H9 (cell line): ENCODE results near the gene LTB4R. TPM values are rescaled to one million over a fixed set of nuclear protein-coding genes. Genes with fewer than 3 reads are reported as not detected.

Source experiments
- DNase-seq: peaks from one replicate; pipeline ENCODE4 v3.0.0-alpha.2; 2017
- H2AFZ ChIP-seq: one replicate; pipeline ENCODE4 v1.6.1; 2013; ENCODE audit warnings: mild to moderate bottlenecking, low read length, control low read depth, moderate library complexity
- H2AK5ac ChIP-seq: 2 replicates; pipeline ENCODE4 v1.6.1; 2013; ENCODE audit warnings: low read length, control low read depth, mixed read lengths; ENCODE audit not compliant: insufficient read length
- H2BK120ac ChIP-seq: one replicate; pipeline ENCODE4 v1.6.1; 2013; ENCODE audit warnings: low read depth, mild to moderate bottlenecking, low read length, control low read depth, inconsistent platforms; ENCODE audit not compliant: poor library complexity, severe bottlenecking
- H2BK12ac ChIP-seq: 2 replicates; pipeline ENCODE4 v1.6.1; 2013; ENCODE audit warnings: low read length, control low read depth, mixed read lengths, low read depth; ENCODE audit not compliant: insufficient read length
- H2BK15ac ChIP-seq: 2 replicates; pipeline ENCODE4 v1.6.1; 2013; ENCODE audit warnings: low read depth, low read length, control low read depth
- H2BK20ac ChIP-seq: one replicate; pipeline ENCODE4 v1.6.1; 2013; ENCODE audit warnings: low read depth, mild to moderate bottlenecking, low read length, control low read depth, inconsistent platforms; ENCODE audit not compliant: poor library complexity, severe bottlenecking
- H2BK5ac ChIP-seq: 2 replicates; pipeline ENCODE4 v1.6.1; 2013; ENCODE audit warnings: low read length, control low read depth, mixed read lengths; ENCODE audit not compliant: insufficient read length
- H3K14ac ChIP-seq: 2 replicates; pipeline ENCODE4 v1.6.1; 2013; ENCODE audit warnings: low read length, control low read depth; ENCODE audit not compliant: insufficient read depth
- H3K18ac ChIP-seq: 2 replicates; pipeline ENCODE4 v1.6.1; 2013; ENCODE audit warnings: low read depth, mild to moderate bottlenecking, mixed read lengths, low read length, control low read depth; ENCODE audit not compliant: insufficient read length
- H3K23ac ChIP-seq: 2 replicates; pipeline ENCODE4 v1.6.1; 2013; ENCODE audit warnings: low read length, control low read depth, mixed read lengths, low read depth; ENCODE audit not compliant: insufficient read length
- H3K23me2 ChIP-seq: 2 replicates; pipeline ENCODE4 v1.6.1; 2013; ENCODE audit warnings: low read depth, mild to moderate bottlenecking, mixed read lengths, low read length, control low read depth; ENCODE audit not compliant: insufficient read length, poor library complexity, severe bottlenecking
- H3K27ac ChIP-seq: 2 replicates; pipeline ENCODE4 v1.5.1; 2013; ENCODE audit warnings: low read length, control low read depth, mixed read lengths, low read depth; ENCODE audit not compliant: insufficient read length
- H3K27me3 ChIP-seq: 2 replicates; pipeline ENCODE4 v1.6.1; 2013; ENCODE audit warnings: low read length, control low read depth, inconsistent platforms; ENCODE audit not compliant: insufficient read depth
- H3K4ac ChIP-seq: 2 replicates; pipeline ENCODE4 v1.6.1; 2013; ENCODE audit warnings: low read depth, mild to moderate bottlenecking, control low read depth, inconsistent platforms, low read length, moderate library complexity
- H3K4me1 ChIP-seq: 2 replicates; pipeline ENCODE4 v1.6.1; 2013; ENCODE audit warnings: low read length, control low read depth, inconsistent platforms; ENCODE audit not compliant: insufficient read depth
- H3K4me2 ChIP-seq: 2 replicates; pipeline ENCODE4 v1.6.1; 2013; ENCODE audit warnings: low read length, control low read depth, mixed read lengths; ENCODE audit not compliant: insufficient read length, insufficient read depth
- H3K56ac ChIP-seq: 2 replicates; pipeline ENCODE4 v1.6.1; 2013; ENCODE audit warnings: low read depth, mild to moderate bottlenecking, mixed read lengths, low read length, control low read depth; ENCODE audit not compliant: insufficient read length
- H3K79me1 ChIP-seq: 2 replicates; pipeline ENCODE4 v1.6.1; 2013; ENCODE audit warnings: low read depth, mild to moderate bottlenecking, moderate library complexity, low read length, control low read depth, inconsistent platforms; ENCODE audit not compliant: insufficient read depth, poor library complexity, severe bottlenecking
- H3K79me2 ChIP-seq: 2 replicates; pipeline ENCODE4 v1.6.1; 2013; ENCODE audit warnings: low read length, control low read depth, inconsistent platforms; ENCODE audit not compliant: insufficient read depth
- H3K9ac ChIP-seq: 2 replicates; pipeline ENCODE4 v1.6.1; 2013; ENCODE audit warnings: low read length, control low read depth, mixed read lengths; ENCODE audit not compliant: insufficient read length; ENCODE audit errors: extremely low read depth
- H3K9me3 ChIP-seq: one replicate; pipeline ENCODE4 v1.6.1; 2013; ENCODE audit warnings: low read depth, low read length, inconsistent platforms; ENCODE audit not compliant: control insufficient read depth
- H3T11ph ChIP-seq: one replicate; pipeline ENCODE4 v1.6.1; 2013; ENCODE audit warnings: mild to moderate bottlenecking, low read length, control low read depth, inconsistent platforms
- H4K20me1 ChIP-seq: one replicate; pipeline ENCODE4 v1.6.1; 2013; ENCODE audit not compliant: control insufficient read depth, insufficient read length, insufficient read depth
- H4K5ac ChIP-seq: 2 replicates; pipeline ENCODE4 v1.6.1; 2013; ENCODE audit warnings: low read depth, mild to moderate bottlenecking, mixed read lengths, low read length, control low read depth; ENCODE audit not compliant: insufficient read length
- H4K8ac ChIP-seq: replicated peaks from 2 replicates; pipeline ENCODE4 v1.6.1; 2013; ENCODE audit warnings: low read length, control low read depth, mixed read lengths, low read depth; ENCODE audit not compliant: insufficient read length
- H4K91ac ChIP-seq: 2 replicates; pipeline ENCODE4 v1.6.1; 2013; ENCODE audit warnings: low read depth, mild to moderate bottlenecking, moderate library complexity, mixed read lengths, low read length, control low read depth; ENCODE audit not compliant: insufficient read length
- H3K27ac Mint-ChIP-seq, 3 experiments: 2 replicates in 2 of 3; 3 replicates in 1 of 3; pipeline ENCODE4 v1.8.0; 2020 to 2021; ENCODE audit warnings: mixed read lengths in 3 of 3, mild to moderate bottlenecking in 1 of 3, moderate library complexity in 1 of 3
- H3K27me3 Mint-ChIP-seq: 2 replicates; pipeline ENCODE4 v1.8.0; 2021; ENCODE audit warnings: low read depth, mild to moderate bottlenecking, moderate library complexity, mixed read lengths
- H3K36me3 Mint-ChIP-seq, 3 experiments: 2 replicates in 2 of 3; 3 replicates in 1 of 3; pipeline ENCODE4 v1.8.0; 2020 to 2021; ENCODE audit warnings: low read depth in 3 of 3, mixed read lengths in 3 of 3; ENCODE audit not compliant: insufficient read depth in 1 of 3
- H3K4me1 Mint-ChIP-seq, 2 experiments: 2 replicates each; pipeline ENCODE4 v1.8.0; 2020; ENCODE audit warnings: mixed read lengths in 2 of 2
- H3K4me3 Mint-ChIP-seq, 2 experiments: 2 replicates in 1 of 2; 3 replicates in 1 of 2; pipeline ENCODE4 v1.8.0; 2020 to 2021; ENCODE audit warnings: mild to moderate bottlenecking in 2 of 2, mixed read lengths in 2 of 2, moderate library complexity in 1 of 2
- H3K9me3 Mint-ChIP-seq, 2 experiments: 2 replicates in 1 of 2; 3 replicates in 1 of 2; pipeline ENCODE4 v1.8.0; 2020; ENCODE audit warnings: mild to moderate bottlenecking in 2 of 2, mixed read lengths in 2 of 2, moderate library complexity in 1 of 2
- WGBS: extraction: QIAGEN DNeasy Blood & Tissue Kit; methylation state at CpG from one replicate; pipeline ENCODE4 v1.1.7; 2013; ENCODE audit warnings: missing lambda C conversion rate, low lambda C conversion rate, mixed read lengths; ENCODE audit not compliant: insufficient read length; ENCODE audit errors: extremely low coverage; 5-methylcytosine and 5-hydroxymethylcytosine counted together
- total RNA-seq: library from RNA; stranded (reverse); gene quantifications from 2 replicates; pipeline ENCODE4 v1.2.1, GENCODE V29; 2021
- TF ChIP-seq, protein P1 (sequence below): fragments of 200-600 bp; sonication (generic); conservative IDR thresholded peaks from 3 replicates; pipeline ENCODE4 v1.8.0; 2021; ENCODE audit warnings: antibody characterized with exemption, mild to moderate bottlenecking

Gene LTB4R
- total RNA-seq, 1 experiment from 2014 or later = 8.9 TPM

DNA sequence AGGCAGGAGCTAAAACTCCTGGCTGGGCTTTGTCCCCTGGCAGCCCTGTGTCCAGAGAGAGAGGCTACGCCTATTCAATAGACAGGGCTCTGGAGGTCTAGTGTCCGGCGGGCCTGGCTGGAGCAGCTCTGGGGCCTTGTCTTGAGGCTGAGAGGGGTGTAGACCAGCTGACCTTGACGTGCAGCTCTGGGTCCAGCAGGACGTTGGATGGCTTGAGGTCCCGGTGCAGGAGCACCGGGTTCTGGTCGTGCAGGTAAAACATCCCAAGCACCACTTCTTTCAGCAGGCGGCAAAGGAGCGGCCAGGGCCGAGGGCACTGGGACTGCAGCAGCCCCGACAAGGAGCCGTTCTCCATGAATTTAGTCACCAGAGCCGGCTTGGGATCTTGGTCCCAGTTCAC, 27.5 kb downstream of the LTB4R start:
- Histone ChIP-seq H3K23ac (no peak overlapping the region), H3K4ac (no peak overlapping the region), H4K8ac (no peak overlapping the region), H3T11ph (no peak overlapping the region), H4K20me1 (no peaks in the 10 kb centered on the region), H4K91ac (no peak overlapping the region), H3K56ac (no peak overlapping the region), H3K79me1 (no peaks in the 10 kb centered on the region), H2BK5ac (no peak overlapping the region), H2BK15ac (no peak overlapping the region), H3K27ac (no peak overlapping the region), H3K9me3 (no peaks in the 10 kb centered on the region), H2BK20ac (no peak overlapping the region), H3K18ac (no peak overlapping the region), H3K9ac (no peak overlapping the region), H4K5ac (no peak overlapping the region), H3K4me1 (no peaks in the 10 kb centered on the region; the same call in 1 of the 2 replicates), H2BK12ac (no peak overlapping the region), H3K27me3 (peaks cover 59% of the 10 kb centered on the region), H3K4me2 (peak overlapping the region; percentile 74), H3K23me2 (peaks cover 19% of the 10 kb centered on the region), H3K79me2 (no peaks in the 10 kb centered on the region), H2AFZ (no peak overlapping the region), H2AK5ac (no peak overlapping the region), H3K14ac (no peak overlapping the region), H2BK120ac (no peak overlapping the region)
- H3K4me3 Mint-ChIP-seq = peak overlapping the region; percentile 71 to 87; a peak in 4 of 5 replicates
- H3K9me3 Mint-ChIP-seq = peaks cover 0 to 2% of the 10 kb centered on the region in 2 experiments; a peak in 1 of 5 replicates
- H3K4me1 Mint-ChIP-seq = peaks cover 21 to 25% of the 10 kb centered on the region in 2 experiments
- H3K27ac Mint-ChIP-seq = no peak overlapping the region
- TF ChIP-seq, protein P1, sequence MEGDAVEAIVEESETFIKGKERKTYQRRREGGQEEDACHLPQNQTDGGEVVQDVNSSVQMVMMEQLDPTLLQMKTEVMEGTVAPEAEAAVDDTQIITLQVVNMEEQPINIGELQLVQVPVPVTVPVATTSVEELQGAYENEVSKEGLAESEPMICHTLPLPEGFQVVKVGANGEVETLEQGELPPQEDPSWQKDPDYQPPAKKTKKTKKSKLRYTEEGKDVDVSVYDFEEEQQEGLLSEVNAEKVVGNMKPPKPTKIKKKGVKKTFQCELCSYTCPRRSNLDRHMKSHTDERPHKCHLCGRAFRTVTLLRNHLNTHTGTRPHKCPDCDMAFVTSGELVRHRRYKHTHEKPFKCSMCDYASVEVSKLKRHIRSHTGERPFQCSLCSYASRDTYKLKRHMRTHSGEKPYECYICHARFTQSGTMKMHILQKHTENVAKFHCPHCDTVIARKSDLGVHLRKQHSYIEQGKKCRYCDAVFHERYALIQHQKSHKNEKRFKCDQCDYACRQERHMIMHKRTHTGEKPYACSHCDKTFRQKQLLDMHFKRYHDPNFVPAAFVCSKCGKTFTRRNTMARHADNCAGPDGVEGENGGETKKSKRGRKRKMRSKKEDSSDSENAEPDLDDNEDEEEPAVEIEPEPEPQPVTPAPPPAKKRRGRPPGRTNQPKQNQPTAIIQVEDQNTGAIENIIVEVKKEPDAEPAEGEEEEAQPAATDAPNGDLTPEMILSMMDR = no peak
- H3K27me3 Mint-ChIP-seq = peaks cover 98% of the 10 kb centered on the region
- no peaks in the 10 kb centered on the region; a peak in 1 of 7 replicates for H3K36me3 Mint-ChIP-seq
- no peak for DNase-seq
- no CpG with 5 or more reads among the region's 14 CpGs for WGBS
